Activated naive CD4-positive, alpha-beta T cell treated with anti-CD3 and anti-CD28 coated beads, Interleukin-2, amount 50 U/mL, for 16 hours (primary cell): ENCODE measurements around the gene NUP210L.

ENCODE experiments used
- DNase-seq: peaks from one replicate; pipeline ENCODE4 v3.0.0-alpha.2; 2020

The NUP210L gene

GRCh38 chr1:153963030-153963849 lies 191.6 kb downstream of the NUP210L start, which contains the start of gene SLC39A1:
Gene SLC39A1, minus strand, starts transcription at chr1:153963537. Its CDS starts 822 bp downstream, at chr1:153962715.
- peak; percentile 92 for DNase-seq

- no peak for DNase-seq
These were observed 192.5 kb downstream of the NUP210L start for GRCh38 chr1:153962088-153963029.

GRCh38 chr1:153961421-153961820 lies 193.5 kb downstream of the NUP210L start:
- DNase-seq: no peak

- no peak for DNase-seq
These were observed 194.7 kb downstream of the NUP210L start for GRCh38 chr1:153960206-153960605.

- no peak for DNase-seq
These were observed 195.4 kb downstream of the NUP210L start for GRCh38 chr1:153959454-153959853.

- no peak for DNase-seq
These were observed 196.0 kb downstream of the NUP210L start for GRCh38 chr1:153958961-153959260.

GRCh38 chr1:153958111-153958960 lies 196.5 kb downstream of the NUP210L start, which contains the start of gene CRTC2:
Gene CRTC2, minus strand, starts transcription at chr1:153958612. Its CDS starts 115 bp downstream, at chr1:153958497.
- DNase-seq: peak; percentile 98

- DNase-seq: no peak
These were observed 197.1 kb downstream of the NUP210L start for GRCh38 chr1:153957744-153958110.

- DNase-seq: no peak
These were observed 197.7 kb downstream of the NUP210L start for GRCh38 chr1:153956997-153957715.

GRCh38 chr1:153954826-153955225 lies 200.0 kb downstream of the NUP210L start:
- no peak for DNase-seq

- DNase-seq: no peak
These were observed 201.0 kb downstream of the NUP210L start for GRCh38 chr1:153953859-153954365.

GRCh38 chr1:153951801-153952200 lies 203.1 kb downstream of the NUP210L start:
- no peak for DNase-seq

GRCh38 chr1:153951183-153951582 lies 203.7 kb downstream of the NUP210L start:
- no peak for DNase-seq

GRCh38 chr1:153946622-153947241 lies 208.1 kb downstream of the NUP210L start, which contains the start of gene DENND4B:
Gene DENND4B, minus strand, starts transcription at chr1:153946718. Its CDS starts 2,344 bp downstream, at chr1:153944374.
- DNase-seq: peak; percentile 76

- peak; percentile 59 for DNase-seq
These were observed 208.9 kb downstream of the NUP210L start for GRCh38 chr1:153945795-153946621.

- DNase-seq: peak; percentile 66
These were observed 209.6 kb downstream of the NUP210L start for GRCh38 chr1:153945131-153945794.

GRCh38 chr1:153944827-153945117 lies 210.1 kb downstream of the NUP210L start:
- DNase-seq: no peak

GRCh38 chr1:153944005-153944826 lies 210.7 kb downstream of the NUP210L start:
- DNase-seq: no peak
